Measurements from ENCODE around the gene NDUFS7.

GRCh38 chr19:1377176-1377964 is 6.3 kb upstream of the NDUFS7 start:
- TF ChIP-seq, protein P1, sequence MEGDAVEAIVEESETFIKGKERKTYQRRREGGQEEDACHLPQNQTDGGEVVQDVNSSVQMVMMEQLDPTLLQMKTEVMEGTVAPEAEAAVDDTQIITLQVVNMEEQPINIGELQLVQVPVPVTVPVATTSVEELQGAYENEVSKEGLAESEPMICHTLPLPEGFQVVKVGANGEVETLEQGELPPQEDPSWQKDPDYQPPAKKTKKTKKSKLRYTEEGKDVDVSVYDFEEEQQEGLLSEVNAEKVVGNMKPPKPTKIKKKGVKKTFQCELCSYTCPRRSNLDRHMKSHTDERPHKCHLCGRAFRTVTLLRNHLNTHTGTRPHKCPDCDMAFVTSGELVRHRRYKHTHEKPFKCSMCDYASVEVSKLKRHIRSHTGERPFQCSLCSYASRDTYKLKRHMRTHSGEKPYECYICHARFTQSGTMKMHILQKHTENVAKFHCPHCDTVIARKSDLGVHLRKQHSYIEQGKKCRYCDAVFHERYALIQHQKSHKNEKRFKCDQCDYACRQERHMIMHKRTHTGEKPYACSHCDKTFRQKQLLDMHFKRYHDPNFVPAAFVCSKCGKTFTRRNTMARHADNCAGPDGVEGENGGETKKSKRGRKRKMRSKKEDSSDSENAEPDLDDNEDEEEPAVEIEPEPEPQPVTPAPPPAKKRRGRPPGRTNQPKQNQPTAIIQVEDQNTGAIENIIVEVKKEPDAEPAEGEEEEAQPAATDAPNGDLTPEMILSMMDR (IDR thresholded peaks at IDR 0.05): no peak
- no peak for TF ChIP-seq POLR2A (IDR thresholded peaks at IDR 0.05)
